Measurements from ENCODE around the gene R3HDM2. TPM values are rescaled to one million over a fixed set of nuclear protein-coding genes. Genes with fewer than 3 reads are reported as not detected.

The R3HDM2 gene
- polyA plus RNA-seq, 1 experiment, result 20.0 TPM

GRCh38 chr12:57390174-57390573 is 40.7 kb downstream of the R3HDM2 start:
- POLR2A ChIA-PET, result no interaction called here
- no peak for TF ChIP-seq CTCF (IDR thresholded peaks at IDR 0.05; ENCODE audit: low read depth, low read length)
- CTCF ChIA-PET, result interaction anchor here (0.9 kb wide), 1 partner anchor 69 kb away, joined by 3 read pairs; no protein-coding TSS in a partner anchor
- H3K27ac ChIP-seq (ENCODE audit: low read depth, low read length), result peak overlapping the region; percentile 54
- DNase-seq (ENCODE audit: low read depth, low spot score), result no peak
- H3K4me3 ChIP-seq (ENCODE audit: low read depth, low read length), result no peak overlapping the region
- H3K27me3 ChIP-seq (ENCODE audit: control insufficient read depth, insufficient read depth, low read length), result no peaks in the 10 kb centered on the region
- H3K9me3 ChIP-seq (ENCODE audit: control insufficient read depth, insufficient read depth, low read length), result peaks cover 3% of the 10 kb centered on the region; the same call in 1 of the 2 replicates

- TF ChIP-seq CTCF (IDR thresholded peaks at IDR 0.05; ENCODE audit: low read depth, low read length), result no peak
- ChIA-PET CTCF (interaction anchor here (0.7 to 1.6 kb wide), 5 partner anchors 64 to 82 kb away, joined by 3 to 7 read pairs (median 4); no protein-coding TSS in a partner anchor), POLR2A (interaction anchor here (0.6 to 1.0 kb wide), 3 partner anchors 16 to 136 kb away, joined by 3 to 4 read pairs (median 3); no protein-coding TSS in a partner anchor)
- H3K4me3 ChIP-seq (ENCODE audit: low read depth, low read length), result no peak overlapping the region
- peak; percentile 59 for DNase-seq (ENCODE audit: low read depth, low spot score)
- H3K27me3 ChIP-seq (ENCODE audit: control insufficient read depth, insufficient read depth, low read length), result no peaks in the 10 kb centered on the region
- peaks cover 3% of the 10 kb centered on the region; the same call in 1 of the 2 replicates for H3K9me3 ChIP-seq (ENCODE audit: control insufficient read depth, insufficient read depth, low read length)
- H3K27ac ChIP-seq (ENCODE audit: low read depth, low read length), result peak overlapping the region; percentile 68
These were observed 41.8 kb downstream of the R3HDM2 start for GRCh38 chr12:57389033-57389432.

- ChIA-PET POLR2A (interaction anchor here (1.0 kb wide), 1 partner anchor 64 kb away, joined by 4 read pairs; no protein-coding TSS in a partner anchor), CTCF (interaction anchor here (0.7 to 1.6 kb wide), 3 partner anchors 64 to 81 kb away, joined by 3 to 7 read pairs (median 4); no protein-coding TSS in a partner anchor)
- TF ChIP-seq CTCF (IDR thresholded peaks at IDR 0.05; ENCODE audit: low read depth, low read length), result no peak
- Histone ChIP-seq H3K9me3 (ENCODE audit: control insufficient read depth, insufficient read depth, low read length) (peaks cover 3% of the 10 kb centered on the region; the same call in 1 of the 2 replicates), H3K4me3 (ENCODE audit: low read depth, low read length) (no peak overlapping the region), H3K27me3 (ENCODE audit: control insufficient read depth, insufficient read depth, low read length) (no peaks in the 10 kb centered on the region), H3K27ac (ENCODE audit: low read depth, low read length) (peak overlapping the region; percentile 53)
- DNase-seq (ENCODE audit: low read depth, low spot score), result no peak
These were observed 42.4 kb downstream of the R3HDM2 start for GRCh38 chr12:57388425-57388824.

- TF ChIP-seq CTCF (IDR thresholded peaks at IDR 0.05; ENCODE audit: low read depth, low read length), result no peak
- ChIA-PET CTCF (interaction anchor here (1.1 to 1.5 kb wide), 3 partner anchors 67 to 123 kb away, joined by 3 to 9 read pairs (median 7); no protein-coding TSS in a partner anchor), POLR2A (no interaction called here)
- peaks cover 3% of the 10 kb centered on the region; the same call in 1 of the 2 replicates for H3K9me3 ChIP-seq (ENCODE audit: control insufficient read depth, insufficient read depth, low read length)
- no peaks in the 10 kb centered on the region for H3K27me3 ChIP-seq (ENCODE audit: control insufficient read depth, insufficient read depth, low read length)
- no peak overlapping the region for H3K4me3 ChIP-seq (ENCODE audit: low read depth, low read length)
- no peak for DNase-seq (ENCODE audit: low read depth, low spot score)
- no peak overlapping the region for H3K27ac ChIP-seq (ENCODE audit: low read depth, low read length)
These were observed 44.6 kb downstream of the R3HDM2 start for GRCh38 chr12:57386187-57386720.

- DNase-seq (ENCODE audit: low read depth, low spot score), result no peak
- H3K4me3 ChIP-seq (ENCODE audit: low read depth, low read length), result no peak overlapping the region
- ChIA-PET POLR2A (interaction anchor here (0.7 kb wide), 1 partner anchor 40 kb away, joined by 3 read pairs; no protein-coding TSS in a partner anchor), CTCF (interaction anchor here (1.2 kb wide), 1 partner anchor 73 kb away, joined by 9 read pairs; no protein-coding TSS in a partner anchor)
- H3K27ac ChIP-seq (ENCODE audit: low read depth, low read length), result no peak overlapping the region
- H3K9me3 ChIP-seq (ENCODE audit: control insufficient read depth, insufficient read depth, low read length), result peaks cover 3% of the 10 kb centered on the region; the same call in 1 of the 2 replicates
- H3K27me3 ChIP-seq (ENCODE audit: control insufficient read depth, insufficient read depth, low read length), result no peaks in the 10 kb centered on the region
- TF ChIP-seq CTCF (IDR thresholded peaks at IDR 0.05; ENCODE audit: low read depth, low read length), result no peak
These were observed 45.3 kb downstream of the R3HDM2 start for GRCh38 chr12:57385586-57385985.
